Medulla oblongata (tissue), 1 donor: ENCODE data around the gene SPTBN1.
"Not testable (repeated sequence)": the region's sequence is repeated elsewhere in the genome, so short reads cannot be mapped to it uniquely, and the experiment has no call there.

ENCODE experiments used
- DNase-seq: peaks from one replicate; pipeline ENCODE4 v3.0.0-alpha.2; 2015; ENCODE audit errors: extremely low spot score

The SPTBN1 gene

DNA sequence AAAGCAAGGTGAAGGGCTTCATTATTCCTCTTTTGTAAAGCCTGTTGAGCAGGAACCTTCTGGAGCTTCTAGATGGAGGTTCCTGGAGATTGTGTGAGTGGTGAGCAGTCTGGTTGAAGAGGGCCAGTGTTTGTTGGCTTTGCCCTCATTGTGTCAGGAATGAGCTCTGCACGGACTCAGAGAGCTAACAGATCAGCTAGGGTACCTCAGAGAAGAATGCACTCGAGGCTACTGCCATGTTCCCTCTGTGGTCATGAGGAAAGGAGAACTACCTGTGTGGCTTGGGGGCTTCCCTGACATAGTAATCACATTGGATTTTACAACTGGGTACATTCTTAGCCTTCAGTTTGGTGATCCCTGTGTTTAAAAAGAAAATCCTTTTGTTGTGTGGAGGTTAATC lies 46.6 kb downstream of the SPTBN1 start:
- DNase-seq: no peak

DNA sequence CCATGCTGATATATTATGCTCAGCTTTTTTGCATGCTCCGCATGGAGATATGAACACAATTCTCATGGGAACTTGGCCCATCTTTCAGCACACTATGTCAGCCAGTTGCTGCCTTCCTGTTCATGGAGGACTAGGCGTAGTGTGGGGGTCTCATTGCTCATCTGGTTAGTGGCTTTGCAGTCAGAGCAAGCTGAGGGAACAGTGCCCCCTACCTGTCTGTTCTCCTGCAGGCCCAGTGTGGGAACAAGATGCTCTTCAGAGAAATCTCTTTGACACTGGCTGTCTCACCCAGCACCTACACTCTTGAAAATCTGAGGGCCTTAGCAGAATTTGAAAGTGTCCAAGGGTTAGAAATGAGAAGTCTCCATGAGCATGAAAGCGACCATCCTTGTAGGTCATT lies 47.1 kb downstream of the SPTBN1 start:
- DNase-seq: peak; percentile 36

DNA sequence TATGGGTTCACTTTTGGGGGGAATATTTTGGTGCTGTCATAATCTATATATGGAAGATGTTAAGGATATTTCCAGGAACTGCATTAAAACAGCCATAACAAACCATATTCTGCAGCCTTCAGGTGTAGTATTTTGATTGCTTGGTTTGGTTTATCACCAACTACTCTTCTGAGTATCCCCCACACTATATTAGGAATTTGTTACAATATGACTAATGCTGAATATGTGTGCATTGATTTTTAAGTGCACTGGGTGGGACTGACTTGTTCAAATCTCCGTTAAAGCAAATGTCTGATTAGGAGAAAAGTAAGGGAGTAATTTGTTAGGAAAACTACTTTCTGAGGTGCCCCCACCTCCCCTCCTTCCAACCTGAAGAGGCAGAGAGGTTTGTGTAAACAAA lies 47.7 kb downstream of the SPTBN1 start:
- DNase-seq: no peak

DNA sequence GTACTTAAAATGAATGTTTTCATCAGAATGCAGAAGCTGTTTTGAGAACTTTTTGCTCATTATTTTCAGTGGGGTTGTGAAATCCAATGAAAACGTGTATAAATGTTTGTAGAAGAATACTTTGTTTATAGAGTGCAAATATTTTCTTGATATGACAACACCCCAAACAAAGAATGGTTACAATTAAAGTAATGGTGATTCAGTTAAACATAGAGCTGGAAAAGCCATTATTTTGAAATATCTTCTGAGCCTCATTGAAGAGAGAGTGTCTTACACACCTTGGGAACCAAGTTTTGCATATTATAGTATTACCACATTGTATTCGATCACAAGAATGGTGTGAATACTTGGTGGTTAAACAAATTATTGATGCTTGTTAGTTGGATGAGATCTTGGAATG lies 48.7 kb downstream of the SPTBN1 start:
- DNase-seq: no peak

DNA sequence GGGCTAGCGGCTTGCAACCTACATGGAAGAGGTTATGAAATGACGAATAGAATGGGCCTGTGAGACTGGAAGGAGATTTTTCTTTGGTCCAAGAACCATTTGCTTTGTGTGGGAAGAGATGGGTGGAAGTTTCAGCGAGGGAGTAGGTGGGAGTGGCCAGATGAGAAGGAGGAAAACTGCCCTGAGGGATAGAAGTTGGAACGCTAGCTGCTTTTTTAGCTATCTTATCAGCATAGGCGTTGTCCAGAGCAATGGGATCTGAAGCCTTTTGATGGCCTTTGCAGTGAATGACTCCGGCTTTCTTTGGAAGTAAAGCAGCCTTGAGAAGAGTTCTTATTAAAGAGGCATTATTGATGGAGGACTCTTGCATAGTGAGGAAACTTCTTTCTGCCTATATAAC lies 52.4 kb downstream of the SPTBN1 start:
- DNase-seq: no peak

DNA sequence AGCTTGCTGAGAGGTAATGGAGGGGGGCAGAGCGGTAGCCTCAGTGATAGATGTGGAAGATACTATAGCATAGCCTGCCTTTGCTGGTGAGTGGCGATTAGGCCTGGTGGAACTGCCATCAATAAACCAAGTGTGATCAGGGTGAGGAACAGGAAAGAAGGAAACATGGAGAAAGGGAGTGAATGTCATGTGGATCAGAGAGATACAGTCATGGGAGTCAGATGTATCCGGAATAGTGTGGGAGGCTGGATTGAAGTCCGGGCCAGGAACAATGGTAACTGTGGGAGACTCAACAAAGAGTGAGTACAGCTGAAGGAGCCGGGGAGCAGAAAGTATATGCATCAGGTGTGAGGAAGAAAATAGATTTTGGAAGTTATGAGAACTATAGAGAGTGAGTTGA lies 52.9 kb downstream of the SPTBN1 start:
- DNase-seq: not testable (repeated sequence)

DNA sequence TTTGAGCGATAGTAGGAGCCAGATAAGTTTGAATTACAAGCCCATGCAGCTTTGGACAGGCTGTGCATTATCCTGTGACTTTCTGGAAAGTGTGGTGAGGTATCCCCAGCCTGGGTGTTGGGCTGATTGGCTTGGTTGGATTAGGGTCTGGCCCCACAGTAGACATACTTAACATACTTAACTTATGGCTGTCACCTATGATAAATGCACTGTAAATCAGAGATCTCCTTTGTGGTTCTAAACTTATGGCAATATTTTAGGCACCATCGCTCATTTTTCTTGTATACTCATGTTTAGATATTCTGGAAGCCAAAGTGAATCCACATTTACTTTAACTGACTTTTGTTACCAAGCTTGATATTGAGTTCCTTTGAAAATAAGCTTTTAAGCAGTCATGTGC lies 54.8 kb downstream of the SPTBN1 start:
- no peak for DNase-seq

DNA sequence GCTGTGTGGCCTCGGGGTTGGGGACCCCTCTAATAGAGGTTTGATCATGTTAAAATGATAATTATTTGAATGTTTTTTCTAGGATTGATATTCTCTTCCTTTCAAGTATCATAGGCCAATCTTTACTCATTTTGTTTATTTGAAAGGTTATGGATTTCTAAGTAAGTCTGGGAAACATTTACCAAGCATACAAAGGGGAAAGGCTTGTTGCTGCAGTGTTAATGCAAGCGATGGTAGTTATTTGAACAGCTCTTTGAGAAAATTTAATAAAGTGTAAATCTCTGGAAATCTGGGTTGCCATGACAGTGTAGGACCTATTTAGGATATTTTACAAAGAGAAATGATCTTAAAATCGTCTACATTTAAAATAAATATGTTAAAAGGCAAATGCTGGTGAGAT lies 56.1 kb downstream of the SPTBN1 start:
- DNase-seq: no peak

DNA sequence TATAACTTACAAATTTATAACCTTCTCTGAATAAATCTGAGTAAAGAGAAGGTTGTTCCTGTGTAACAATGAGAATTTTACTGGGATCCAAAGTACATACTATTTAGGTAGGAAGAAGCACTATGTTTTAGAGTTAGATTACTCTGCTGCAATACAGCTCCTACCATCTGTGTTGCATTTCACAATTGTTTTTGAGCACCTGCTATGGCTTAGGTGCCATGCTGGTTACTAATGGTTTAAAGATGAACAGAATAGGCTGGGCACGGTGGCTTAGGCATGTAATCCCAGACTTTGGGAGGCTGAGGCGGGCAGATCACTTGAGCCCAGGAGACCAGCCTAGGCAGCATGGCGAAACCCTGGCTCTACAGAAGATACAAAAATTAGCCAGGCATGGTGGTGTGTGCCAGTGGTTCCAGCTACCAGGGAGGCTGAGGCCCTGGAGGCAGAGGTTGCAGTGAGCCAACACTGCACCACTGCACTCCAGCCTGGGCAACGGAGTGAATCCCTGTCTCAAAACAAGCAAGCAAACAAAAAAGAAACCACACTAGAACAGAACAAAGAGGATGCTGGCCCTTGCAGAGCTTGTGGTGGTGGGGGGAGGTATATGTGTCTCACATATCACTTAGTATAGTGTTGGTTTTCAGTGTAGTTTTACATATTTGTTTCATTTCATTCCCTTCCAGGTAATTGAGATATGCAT lies 56.7 kb downstream of the SPTBN1 start:
- no peak for DNase-seq

DNA sequence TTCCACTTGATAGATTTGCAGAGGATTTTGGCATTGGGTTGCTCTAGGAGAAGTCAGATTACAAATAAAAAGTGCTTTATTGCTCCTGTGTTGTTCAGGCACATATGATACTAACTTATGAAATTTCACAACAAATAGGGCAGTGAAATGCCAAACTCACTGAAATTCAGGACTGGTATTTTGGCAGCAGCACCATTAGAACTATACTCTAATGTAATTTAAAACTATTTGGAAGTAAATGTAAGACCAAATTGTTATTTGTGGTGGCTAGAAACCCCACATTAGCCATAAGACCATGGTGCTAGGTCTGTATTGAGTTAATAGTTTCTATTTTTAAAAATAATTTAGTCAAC lies 57.2 kb downstream of the SPTBN1 start:
- DNase-seq: no peak

DNA sequence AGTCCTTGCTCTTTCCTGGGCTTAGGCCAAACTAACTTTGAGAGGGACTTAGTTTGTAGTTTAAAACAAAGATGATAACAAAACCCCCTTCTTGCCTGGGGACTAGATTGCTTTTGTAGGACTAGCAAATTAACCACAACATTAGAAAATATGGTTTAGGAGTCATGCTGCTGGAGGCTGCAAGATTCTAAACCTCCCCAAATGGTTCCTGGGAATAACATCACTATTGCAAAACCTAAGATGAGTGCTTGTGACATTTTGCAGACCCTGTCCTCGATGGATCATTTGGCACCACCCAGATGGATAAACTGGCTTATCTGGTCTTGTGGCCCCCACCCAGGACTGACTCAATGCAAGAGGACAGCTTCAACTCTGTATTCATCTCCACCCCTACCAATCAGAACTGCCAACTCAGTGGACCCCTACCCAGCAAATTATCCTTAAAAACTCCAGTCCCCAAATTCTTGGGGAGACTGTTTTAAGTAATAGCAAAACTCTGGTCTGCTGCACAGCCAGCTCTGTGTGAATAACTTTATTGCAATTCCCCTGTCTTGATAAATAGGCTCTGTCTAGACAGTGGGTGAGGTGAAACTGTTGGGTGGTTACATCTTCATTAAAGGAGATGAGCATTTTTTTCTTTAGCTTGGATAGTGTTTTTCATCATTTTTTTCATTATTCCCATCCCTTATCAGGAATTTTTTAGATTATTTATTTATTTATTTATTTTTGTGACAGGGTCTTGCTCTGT lies 58.9 kb downstream of the SPTBN1 start:
- no peak for DNase-seq

DNA sequence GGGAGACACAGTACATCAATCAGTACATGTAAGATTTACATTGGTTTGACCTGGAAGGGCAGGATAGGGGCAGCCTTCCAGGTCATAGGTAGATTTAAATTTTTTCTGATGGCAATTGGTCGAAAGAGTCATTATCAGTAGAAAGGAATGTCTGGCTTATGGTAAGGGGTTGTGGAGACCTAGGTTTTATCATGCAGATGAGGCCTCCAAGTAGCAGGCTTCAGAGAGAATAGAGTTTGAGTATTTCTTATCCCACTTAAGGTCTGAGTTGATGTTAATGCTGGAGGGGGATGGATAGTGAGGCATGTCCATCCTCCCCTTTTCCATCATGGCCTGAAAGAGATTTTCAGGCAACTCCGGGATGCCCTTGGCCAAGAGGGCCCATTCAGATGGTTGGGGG lies 60.7 kb downstream of the SPTBN1 start:
- DNase-seq: no peak

DNA sequence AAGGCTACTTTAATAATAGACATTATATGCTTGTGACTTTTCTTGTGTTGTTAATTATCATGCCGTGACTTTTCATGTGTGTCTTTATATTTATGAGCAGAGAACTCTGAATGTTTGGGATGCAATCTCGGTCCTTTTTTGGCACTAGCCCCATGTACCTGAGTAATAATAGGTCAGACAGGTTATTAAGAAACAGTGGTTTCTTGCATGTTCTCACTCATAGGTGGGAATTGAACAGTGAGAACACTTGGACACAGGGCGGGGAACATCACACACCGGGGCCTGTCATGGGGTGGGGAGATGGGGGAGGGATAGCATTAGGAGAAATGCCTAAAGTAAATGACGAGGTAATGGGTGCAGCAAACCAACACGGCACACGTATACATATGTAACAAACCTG lies 61.9 kb downstream of the SPTBN1 start:
- DNase-seq: not testable (repeated sequence)

DNA sequence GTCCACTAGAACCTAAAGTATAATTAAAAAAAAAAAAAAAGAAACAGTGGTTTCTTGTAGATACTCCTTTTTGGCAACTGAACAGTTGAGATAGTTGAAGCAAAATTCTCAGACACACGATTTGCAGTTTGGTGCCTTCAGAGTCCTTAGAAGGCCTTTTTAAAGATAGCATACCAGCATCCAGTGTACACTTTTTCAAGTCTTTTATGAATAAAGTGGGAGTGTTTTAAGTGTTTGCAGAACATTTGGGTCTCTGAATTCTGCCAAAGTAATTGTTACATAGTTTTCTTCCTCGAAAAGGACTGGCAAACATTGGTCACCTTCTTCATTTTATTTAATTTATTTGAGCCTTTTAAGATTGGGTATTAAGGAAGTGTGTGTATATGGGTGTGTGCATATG lies 62.3 kb downstream of the SPTBN1 start:
- no peak for DNase-seq

DNA sequence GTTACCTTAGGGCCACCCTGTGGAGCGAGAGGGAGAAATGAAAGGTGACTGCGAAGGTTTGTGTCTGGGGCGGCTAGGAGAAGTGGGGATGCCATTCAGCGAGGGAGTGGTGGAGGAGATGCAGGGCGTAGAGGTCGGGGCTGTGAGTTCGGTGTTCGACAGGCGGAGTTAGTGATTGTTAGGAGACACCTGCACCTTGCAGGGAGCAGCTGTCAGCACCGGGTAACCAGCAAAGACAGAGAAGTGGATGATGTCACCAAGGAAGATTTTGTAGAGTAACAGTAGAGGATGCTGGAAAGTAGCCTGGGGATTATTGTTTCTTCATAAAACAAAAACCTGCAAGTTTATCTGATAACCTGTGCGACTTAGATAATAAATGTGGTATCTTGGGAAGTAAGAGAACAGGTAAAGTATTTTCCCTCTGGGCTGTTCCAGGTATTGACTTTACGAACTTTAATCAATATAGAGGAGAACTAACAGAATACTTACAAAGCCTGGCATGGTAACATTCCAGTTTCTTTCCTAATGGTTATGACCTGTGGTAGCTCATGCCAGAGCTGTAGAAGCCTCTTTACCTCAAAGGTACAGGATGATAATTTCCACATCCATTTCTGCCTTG lies 63.8 kb downstream of the SPTBN1 start:
- DNase-seq: no peak

DNA sequence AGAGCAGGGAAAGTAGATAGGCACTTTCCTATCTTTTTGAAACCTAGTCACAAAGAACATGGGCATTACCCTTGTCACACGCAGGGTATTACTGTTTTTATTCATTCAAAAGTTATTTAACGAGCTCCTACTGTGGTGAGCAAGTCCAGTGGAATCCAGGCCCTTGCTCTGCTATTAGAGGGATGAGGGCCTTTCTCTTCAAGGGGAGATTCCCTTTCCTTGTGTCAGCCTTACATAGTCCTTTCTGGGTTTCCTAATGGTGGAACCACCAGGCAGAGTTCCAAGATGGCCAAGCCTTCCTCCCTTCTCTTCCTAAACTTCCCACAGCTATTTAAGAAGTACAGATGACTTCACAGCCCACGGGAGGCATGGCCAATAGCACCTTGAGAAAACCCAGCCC lies 64.6 kb downstream of the SPTBN1 start:
- DNase-seq: no peak

DNA sequence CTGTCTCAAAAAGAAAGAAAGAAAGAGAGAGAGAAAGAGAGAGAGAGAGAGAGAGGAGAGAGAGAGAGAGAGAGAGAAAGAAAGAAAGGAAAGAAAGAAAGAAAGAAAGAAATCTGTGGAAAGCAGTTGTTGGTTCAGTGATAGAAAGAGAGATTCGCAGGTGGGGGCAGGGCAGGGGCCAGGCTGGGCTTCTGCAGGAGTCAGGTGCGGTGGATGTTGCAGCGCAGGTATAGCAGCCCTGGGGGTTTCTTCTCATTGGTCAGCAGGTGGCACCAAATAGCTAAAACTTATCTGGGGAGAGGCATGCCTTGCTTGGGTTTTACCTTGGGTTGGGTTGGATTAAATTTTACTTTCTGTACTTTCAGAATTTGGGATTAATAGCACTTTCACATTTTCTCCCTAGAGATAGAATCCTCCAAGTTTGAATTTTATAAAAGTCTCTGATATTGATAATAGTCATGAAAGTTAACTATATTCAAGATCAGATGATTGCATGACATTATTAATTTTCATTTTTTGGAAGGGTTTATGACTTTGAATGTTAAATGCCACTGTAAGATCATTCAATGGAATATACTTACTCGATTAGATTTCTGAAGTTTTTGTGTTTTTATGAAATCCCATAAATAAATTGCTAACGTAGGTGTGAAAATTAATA lies 66.6 kb downstream of the SPTBN1 start:
- DNase-seq: peak; percentile 72

DNA sequence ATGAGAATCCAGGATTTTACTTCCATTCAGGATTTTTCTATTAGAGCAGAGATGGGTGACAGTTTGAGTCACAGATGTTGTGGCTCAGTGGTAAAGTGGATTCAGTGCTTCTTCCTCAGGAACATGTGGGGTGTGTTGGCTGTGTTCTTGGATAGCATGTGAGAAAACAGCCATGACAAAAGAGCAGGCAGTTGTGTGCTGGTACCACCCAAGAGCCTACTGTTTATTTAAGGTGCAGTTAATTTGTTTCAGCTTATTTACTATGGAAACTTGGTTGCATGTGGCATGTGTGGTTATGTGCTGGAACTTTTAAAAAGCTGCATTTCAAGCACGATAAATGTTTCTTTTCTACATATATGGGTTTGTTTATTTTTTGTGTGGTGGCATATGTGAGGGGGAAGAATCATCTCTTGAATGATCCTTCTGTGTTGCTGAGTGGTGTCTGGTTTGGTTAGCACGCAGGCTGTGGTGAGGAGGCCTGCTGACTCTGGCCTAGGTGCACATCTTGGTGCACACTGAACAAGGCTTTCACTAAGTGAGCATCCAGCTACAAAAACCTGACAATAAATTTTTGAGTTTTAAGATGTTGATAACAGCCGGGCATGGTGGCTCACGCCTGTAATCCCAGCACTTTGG lies 67.3 kb downstream of the SPTBN1 start:
- DNase-seq: no peak

DNA sequence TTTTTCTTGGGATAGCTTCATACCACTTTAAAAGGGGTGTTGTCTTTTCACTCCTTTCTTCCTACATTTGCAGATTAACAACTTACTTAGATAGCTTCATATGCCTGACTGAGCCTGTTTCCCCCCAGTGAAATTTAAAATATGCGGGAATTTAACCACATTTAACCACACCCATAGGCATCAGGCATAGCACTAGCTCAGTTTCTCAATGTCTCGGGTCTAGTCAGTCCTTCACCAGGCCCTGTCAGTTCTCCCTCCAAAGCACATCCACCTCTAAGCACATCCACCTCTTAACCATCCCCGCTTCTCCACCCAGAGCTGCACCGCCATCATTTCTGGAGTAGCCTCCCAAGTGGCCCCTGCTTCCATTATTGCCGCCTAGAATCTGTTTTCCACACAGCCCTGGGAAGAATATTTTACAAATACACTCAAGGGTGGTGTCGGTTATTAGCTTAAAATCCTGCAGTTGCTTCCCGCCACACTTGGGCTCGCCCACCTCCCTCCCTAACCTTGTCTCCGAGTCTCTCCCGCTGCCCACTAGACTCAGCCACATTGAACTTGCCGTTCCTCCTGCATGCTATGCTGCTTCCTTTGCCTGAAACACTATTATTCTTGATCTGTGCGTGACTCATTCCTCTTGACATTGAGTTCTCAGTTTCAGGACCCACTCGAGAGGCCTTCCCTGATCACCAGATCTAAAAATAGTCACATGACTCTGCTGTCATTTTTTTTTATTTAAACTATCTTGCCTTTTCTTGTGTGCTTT lies 68.3 kb downstream of the SPTBN1 start:
- no peak for DNase-seq

DNA sequence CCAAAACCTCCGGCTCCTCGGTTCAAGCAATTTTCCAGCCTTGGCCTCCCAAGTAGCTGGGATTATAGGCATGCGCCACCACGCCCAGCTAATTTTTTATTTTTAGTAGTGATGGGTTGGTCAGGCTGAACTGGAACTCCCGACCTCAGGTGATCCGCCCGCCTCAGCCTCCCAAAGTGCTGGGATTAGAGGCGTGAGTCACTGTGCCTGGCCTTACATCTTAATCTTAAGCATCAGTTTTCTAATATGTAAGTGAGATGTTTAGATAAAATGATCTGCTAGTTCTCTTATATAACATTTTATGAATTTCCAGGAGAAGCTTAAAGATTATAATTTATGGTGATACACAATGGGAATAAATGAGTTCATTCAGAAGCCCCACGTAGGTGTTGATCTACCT lies 69.2 kb downstream of the SPTBN1 start:
- no peak for DNase-seq

DNA sequence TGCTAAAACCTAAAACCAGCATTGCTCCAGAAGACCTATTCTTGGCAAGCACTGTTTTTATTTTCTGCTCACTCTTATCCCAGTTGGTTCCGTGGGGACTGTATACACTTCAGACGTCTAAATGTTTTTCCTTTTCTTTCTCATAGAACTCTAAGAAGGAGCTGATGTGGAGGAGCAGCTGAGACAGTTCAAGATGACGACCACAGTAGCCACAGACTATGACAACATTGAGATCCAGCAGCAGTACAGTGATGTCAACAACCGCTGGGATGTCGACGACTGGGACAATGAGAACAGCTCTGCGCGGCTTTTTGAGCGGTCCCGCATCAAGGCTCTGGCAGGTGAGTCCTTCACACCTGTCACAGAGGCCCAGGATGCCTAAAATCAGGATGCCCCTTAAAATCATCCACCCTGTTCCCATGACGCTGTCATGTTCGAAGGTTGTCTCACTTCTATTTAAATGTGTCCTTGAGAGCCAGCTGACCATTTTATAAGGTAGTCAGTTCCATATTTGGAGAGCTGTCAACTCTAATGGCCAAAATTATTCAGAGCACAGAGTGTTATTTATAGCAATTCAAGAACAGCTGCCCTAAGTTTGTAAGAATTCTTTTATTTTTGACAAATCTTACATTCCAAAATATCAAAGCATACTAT lies 70.2 kb downstream of the SPTBN1 start:
- no peak for DNase-seq
